Right hindlimb (tissue), 1 donor: ENCODE data around the gene SPPL2B.
A peak's percentile ranks its signal among the peaks of the same experiment; 100 is the strongest.
"Not testable (repeated sequence)": the region's sequence is repeated elsewhere in the genome, so short reads cannot be mapped to it uniquely, and the experiment has no call there.

Experiments used
- DNase-seq: peaks from one replicate; pipeline ENCODE4 v3.0.0-alpha.2; 2018

Gene SPPL2B

GRCh38 chr19:2328401-2329148, at the start of gene SPPL2B, which contains the start of gene LSM7:
TSS of gene SPPL2B (plus strand) at chr19:2328684. CDS start at chr19:2328710, 26 bp downstream.
TSS of gene LSM7 (minus strand) at chr19:2328586. CDS start at chr19:2328566, 20 bp downstream.
- peak; percentile 94 for DNase-seq

- DNase-seq = no peak
Measured at GRCh38 chr19:2280633-2281264, 47.7 kb upstream of the SPPL2B start.

- DNase-seq = not testable (repeated sequence)
Measured at GRCh38 chr19:2281265-2282061, 47.0 kb upstream of the SPPL2B start.

- DNase-seq = peak; percentile 80
Measured at GRCh38 chr19:2282062-2282861, 46.2 kb upstream of the SPPL2B start, which contains the start of gene PEAK3. TSS of gene PEAK3 (minus strand) at chr19:2282175. CDS start at chr19:2280931, 1,244 bp downstream.

GRCh38 chr19:2282862-2283237, 45.6 kb upstream of the SPPL2B start:
- DNase-seq = no peak

GRCh38 chr19:2283835-2284507, 44.5 kb upstream of the SPPL2B start:
- no peak for DNase-seq

- peak; percentile 9 for DNase-seq
Measured at GRCh38 chr19:2286402-2287140, 41.9 kb upstream of the SPPL2B start.

GRCh38 chr19:2287585-2288337, 40.7 kb upstream of the SPPL2B start:
- peak; percentile 16 for DNase-seq

GRCh38 chr19:2288338-2288817, 40.1 kb upstream of the SPPL2B start:
- DNase-seq = no peak

- peak; percentile 11 for DNase-seq
Measured at GRCh38 chr19:2288818-2289713, 39.4 kb upstream of the SPPL2B start.

- DNase-seq = peak; percentile 27
Measured at GRCh38 chr19:2289714-2290435, 38.6 kb upstream of the SPPL2B start.

- DNase-seq = peak; percentile 17
Measured at GRCh38 chr19:2290441-2291184, 37.9 kb upstream of the SPPL2B start.

GRCh38 chr19:2291185-2291751, 37.2 kb upstream of the SPPL2B start:
- DNase-seq = peak; percentile 39

- DNase-seq = no peak
Measured at GRCh38 chr19:2294687-2295335, 33.7 kb upstream of the SPPL2B start.

GRCh38 chr19:2296141-2296540, 32.3 kb upstream of the SPPL2B start:
- no peak for DNase-seq

GRCh38 chr19:2300533-2300932, 28.0 kb upstream of the SPPL2B start:
- no peak for DNase-seq
